Activated T-cell treated with anti-CD3 and anti-CD28 coated beads, Interleukin-2, amount 50 U/mL, for 4 hours (primary cell): Measurements from ENCODE around the gene ESR1. TPM values are rescaled to one million over a fixed set of nuclear protein-coding genes. Genes with fewer than 3 reads are reported as not detected.
"Not testable (repeated sequence)": the region's sequence is repeated elsewhere in the genome, so short reads cannot be mapped to it uniquely, and the experiment has no call there.

Source experiments
- ATAC-seq, 2 donors: fragments of 200-7000 bp; cut with Tn5 transposase; one replicate each; pipeline ENCODE4 v1.10.0; 2021
- DNase-seq: peaks from one replicate; pipeline ENCODE4 v3.0.0-alpha.2; 2020
- H3K27me3 Mint-ChIP-seq: one replicate; pipeline ENCODE4 v1.8.0; 2021; ENCODE audit warnings: low read depth, mixed read lengths
- H3K36me3 Mint-ChIP-seq: one replicate; pipeline ENCODE4 v1.8.0; 2022; ENCODE audit warnings: mixed read lengths; ENCODE audit not compliant: insufficient read depth
- H3K4me1 Mint-ChIP-seq: one replicate; pipeline ENCODE4 v1.8.0; 2021; ENCODE audit warnings: low read depth, mixed read lengths
- H3K4me3 Mint-ChIP-seq: one replicate; pipeline ENCODE4 v1.8.0; 2021; ENCODE audit warnings: mild to moderate bottlenecking, moderate library complexity, mixed read lengths
- H3K9me3 Mint-ChIP-seq: one replicate; pipeline ENCODE4 v1.8.0; 2021; ENCODE audit warnings: mixed read lengths
- total RNA-seq, 3 donors: library from RNA; stranded (reverse); gene quantifications; one replicate each; pipeline ENCODE4 v1.2.1, GENCODE V29; 2021

Gene ESR1
- total RNA-seq, 3 donors from 2014 or later = 0.13 to 0.68 (median 0.54) TPM

- Mint-ChIP-seq H3K9me3 (no peaks in the 10 kb centered on the region), H3K27me3 (no peaks in the 10 kb centered on the region), H3K4me3 (no peak overlapping the region), H3K4me1 (no peaks in the 10 kb centered on the region), H3K36me3 (no peaks in the 10 kb centered on the region)
- DNase-seq (no peak), ATAC-seq (no peak)
Observed at GRCh38 chr6:152053332-152053731, 245.8 kb downstream of the ESR1 start.

DNA sequence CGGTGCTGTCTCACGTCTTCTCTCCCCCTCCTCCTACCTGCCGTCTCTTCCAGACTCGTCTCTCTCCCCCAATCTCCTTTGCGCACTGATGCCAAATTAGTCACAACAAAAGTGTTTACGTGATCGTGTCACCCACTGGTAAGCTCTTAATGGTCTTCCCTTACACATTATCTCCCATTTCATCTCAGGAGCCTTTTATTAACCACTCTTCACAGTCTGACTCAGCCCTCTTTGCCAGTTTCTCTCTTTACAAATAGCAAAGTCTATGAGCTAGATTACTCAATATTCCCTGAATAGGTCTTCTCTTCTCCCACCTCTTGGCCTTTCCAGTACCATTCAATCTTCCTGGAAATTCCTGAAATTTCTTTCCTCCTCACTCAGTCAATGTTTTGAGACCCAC, 247.0 kb downstream of the ESR1 start:
- H3K4me1 Mint-ChIP-seq = no peaks in the 10 kb centered on the region
- H3K4me3 Mint-ChIP-seq = no peak overlapping the region
- no peaks in the 10 kb centered on the region for H3K27me3 Mint-ChIP-seq
- H3K9me3 Mint-ChIP-seq = no peaks in the 10 kb centered on the region
- DNase-seq (no peak), ATAC-seq (no peak)
- no peaks in the 10 kb centered on the region for H3K36me3 Mint-ChIP-seq

GRCh38 chr6:152055517-152055916, 248.0 kb downstream of the ESR1 start:
- H3K36me3 Mint-ChIP-seq = peaks cover 4% of the 10 kb centered on the region
- H3K4me3 Mint-ChIP-seq = no peak overlapping the region
- no peaks in the 10 kb centered on the region for H3K4me1 Mint-ChIP-seq
- ATAC-seq (no peak), DNase-seq (no peak)
- H3K27me3 Mint-ChIP-seq = peaks cover 2% of the 10 kb centered on the region
- no peaks in the 10 kb centered on the region for H3K9me3 Mint-ChIP-seq

- peaks cover 2% of the 10 kb centered on the region for H3K4me1 Mint-ChIP-seq
- no peak for ATAC-seq
- H3K4me3 Mint-ChIP-seq = no peak overlapping the region
- peaks cover 2% of the 10 kb centered on the region for H3K27me3 Mint-ChIP-seq
- no peaks in the 10 kb centered on the region for H3K9me3 Mint-ChIP-seq
- DNase-seq = no peak
- peaks cover 7% of the 10 kb centered on the region for H3K36me3 Mint-ChIP-seq
Observed at GRCh38 chr6:152057832-152058498, 250.5 kb downstream of the ESR1 start.

GRCh38 chr6:152059909-152060308, 252.4 kb downstream of the ESR1 start:
- Mint-ChIP-seq H3K4me3 (no peak overlapping the region), H3K9me3 (no peaks in the 10 kb centered on the region), H3K27me3 (peaks cover 2% of the 10 kb centered on the region), H3K4me1 (peaks cover 4% of the 10 kb centered on the region), H3K36me3 (peaks cover 7% of the 10 kb centered on the region)
- DNase-seq (no peak), ATAC-seq (no peak)

GRCh38 chr6:152062476-152062875, 255.0 kb downstream of the ESR1 start:
- no peak overlapping the region for H3K4me3 Mint-ChIP-seq
- H3K9me3 Mint-ChIP-seq = no peaks in the 10 kb centered on the region
- no peak for ATAC-seq
- H3K4me1 Mint-ChIP-seq = peaks cover 4% of the 10 kb centered on the region
- H3K27me3 Mint-ChIP-seq = peaks cover 2% of the 10 kb centered on the region
- H3K36me3 Mint-ChIP-seq = peaks cover 10% of the 10 kb centered on the region
- DNase-seq = no peak

GRCh38 chr6:152063170-152063921, 255.9 kb downstream of the ESR1 start:
- Mint-ChIP-seq H3K9me3 (no peaks in the 10 kb centered on the region), H3K36me3 (peaks cover 10% of the 10 kb centered on the region), H3K4me3 (no peak overlapping the region), H3K27me3 (peaks cover 2% of the 10 kb centered on the region), H3K4me1 (peaks cover 4% of the 10 kb centered on the region)
- no peak for ATAC-seq
- no peak for DNase-seq

DNA sequence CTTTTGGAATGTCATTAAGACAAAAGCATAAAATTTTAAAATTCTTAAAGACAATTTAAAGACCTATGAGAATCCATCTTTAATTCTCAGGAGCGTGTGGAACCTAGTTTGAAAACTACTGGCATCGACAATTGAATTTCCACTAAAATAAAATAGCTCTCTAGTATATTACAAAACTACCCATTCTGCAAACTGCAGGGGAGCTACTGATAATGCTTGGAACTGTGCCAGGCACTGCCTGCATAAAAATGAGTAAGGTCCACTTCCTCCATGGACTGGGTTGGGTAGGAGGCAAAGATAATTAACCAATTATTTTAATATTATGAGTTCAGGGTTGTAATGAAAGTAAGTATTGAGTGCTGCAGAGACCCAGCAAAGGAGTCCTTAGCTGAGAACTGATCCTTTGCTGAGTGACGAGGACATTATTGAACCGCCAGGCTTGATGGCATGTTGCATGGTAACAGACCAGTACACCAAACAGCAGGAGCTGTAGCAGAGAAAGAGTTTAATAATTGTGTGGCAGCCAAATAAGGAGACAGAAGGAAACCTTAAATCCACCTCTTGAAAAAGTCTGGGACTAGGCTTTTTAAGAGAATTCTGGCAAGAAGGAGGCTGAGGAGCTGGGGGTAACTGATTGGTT, 261.3 kb downstream of the ESR1 start:
- no peak for ATAC-seq
- peaks cover 3% of the 10 kb centered on the region for H3K36me3 Mint-ChIP-seq
- no peak overlapping the region for H3K4me3 Mint-ChIP-seq
- H3K27me3 Mint-ChIP-seq = no peaks in the 10 kb centered on the region
- H3K4me1 Mint-ChIP-seq = no peaks in the 10 kb centered on the region
- H3K9me3 Mint-ChIP-seq = no peaks in the 10 kb centered on the region
- DNase-seq = no peak

DNA sequence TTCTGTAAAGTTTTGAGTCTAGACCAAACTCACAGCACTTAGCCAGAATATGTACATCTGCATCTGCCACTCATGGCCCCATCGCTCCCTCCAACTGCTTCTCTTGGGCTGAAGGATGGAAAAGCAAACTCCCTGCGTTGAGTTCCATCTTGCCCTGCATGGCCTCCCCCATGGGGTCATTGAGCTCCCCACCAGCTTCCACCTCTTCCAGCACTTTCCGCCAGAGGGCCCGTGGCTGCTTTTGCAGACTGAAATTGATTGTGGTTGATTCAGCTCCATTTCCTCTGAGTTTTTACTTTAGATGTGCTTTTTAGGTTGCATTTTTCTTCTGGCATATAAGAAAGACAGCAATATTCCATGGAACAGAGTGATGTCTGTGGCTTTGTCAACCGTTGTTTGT, 263.1 kb downstream of the ESR1 start:
- ATAC-seq = no peak

DNA sequence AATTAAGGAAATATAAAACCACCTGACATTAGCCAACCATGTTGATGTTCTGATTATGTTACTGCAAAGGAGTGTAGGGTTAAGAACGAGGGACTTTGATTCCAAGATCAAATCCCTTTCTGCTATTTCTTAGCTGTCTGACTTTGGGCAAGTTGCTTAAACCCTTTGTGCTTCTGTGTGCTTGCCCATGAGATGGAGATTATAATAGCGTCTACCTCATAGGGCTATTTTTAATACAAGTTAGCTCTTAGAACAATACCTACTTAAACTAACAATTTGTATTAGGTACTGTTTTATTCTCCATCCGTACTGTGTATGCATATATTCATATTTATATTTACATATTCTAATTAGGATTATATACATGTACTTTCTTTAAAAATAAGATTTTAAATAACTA, 263.8 kb downstream of the ESR1 start:
- DNase-seq = no peak
- Mint-ChIP-seq H3K4me1 (no peaks in the 10 kb centered on the region), H3K27me3 (no peaks in the 10 kb centered on the region), H3K9me3 (peaks cover 20% of the 10 kb centered on the region), H3K36me3 (peaks cover 11% of the 10 kb centered on the region), H3K4me3 (no peak overlapping the region)
- no peak for ATAC-seq

More for the DNA sequence above, 263.1 kb downstream of the ESR1 start:
- peaks cover 12% of the 10 kb centered on the region for H3K36me3 Mint-ChIP-seq
- no peak overlapping the region for H3K4me3 Mint-ChIP-seq
- no peaks in the 10 kb centered on the region for H3K4me1 Mint-ChIP-seq
- H3K27me3 Mint-ChIP-seq = no peaks in the 10 kb centered on the region
- H3K9me3 Mint-ChIP-seq = peaks cover 14% of the 10 kb centered on the region
- DNase-seq = no peak

DNA sequence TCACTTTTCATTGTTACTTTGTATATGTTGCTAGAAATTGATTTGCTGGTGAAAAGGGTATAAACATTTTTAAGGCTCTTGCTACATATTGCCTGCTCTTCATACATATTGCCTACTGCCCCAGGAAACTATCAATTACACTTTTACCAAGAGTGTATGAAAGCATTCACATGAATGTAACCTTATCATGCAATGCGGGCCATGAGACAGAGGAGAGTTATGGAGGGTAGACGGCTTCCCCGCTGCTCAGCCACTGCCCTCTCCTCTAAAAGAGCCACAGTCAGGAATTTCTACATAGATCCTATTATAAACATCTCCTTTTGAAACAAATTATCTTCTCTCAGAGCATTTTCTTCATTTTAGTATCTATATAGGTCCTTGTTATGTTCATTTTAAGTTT, 264.4 kb downstream of the ESR1 start:
- no peak overlapping the region for H3K4me3 Mint-ChIP-seq
- H3K4me1 Mint-ChIP-seq = no peaks in the 10 kb centered on the region
- ATAC-seq (no peak), DNase-seq (no peak)
- no peaks in the 10 kb centered on the region for H3K27me3 Mint-ChIP-seq
- peaks cover 25% of the 10 kb centered on the region for H3K9me3 Mint-ChIP-seq
- H3K36me3 Mint-ChIP-seq = peaks cover 14% of the 10 kb centered on the region

- Mint-ChIP-seq H3K36me3 (peaks cover 14% of the 10 kb centered on the region), H3K9me3 (peaks cover 34% of the 10 kb centered on the region)
- ATAC-seq, H3K4me1 Mint-ChIP-seq, H3K4me3 Mint-ChIP-seq, DNase-seq, H3K27me3 Mint-ChIP-seq: not testable (repeated sequence)
Observed at GRCh38 chr6:152076242-152076641, 268.8 kb downstream of the ESR1 start.

- Mint-ChIP-seq H3K27me3 (peaks cover 7% of the 10 kb centered on the region), H3K4me1 (no peaks in the 10 kb centered on the region), H3K36me3 (peaks cover 14% of the 10 kb centered on the region), H3K4me3 (no peak overlapping the region), H3K9me3 (peaks cover 36% of the 10 kb centered on the region)
- ATAC-seq (no peak), DNase-seq (no peak)
Observed at GRCh38 chr6:152078001-152078400, 270.5 kb downstream of the ESR1 start.

- ATAC-seq = no peak
- H3K9me3 Mint-ChIP-seq = peaks cover 36% of the 10 kb centered on the region
- no peak for DNase-seq
- H3K27me3 Mint-ChIP-seq = peaks cover 7% of the 10 kb centered on the region
- H3K4me3 Mint-ChIP-seq = no peak overlapping the region
- no peaks in the 10 kb centered on the region for H3K4me1 Mint-ChIP-seq
- H3K36me3 Mint-ChIP-seq = peaks cover 14% of the 10 kb centered on the region
Observed at GRCh38 chr6:152078804-152079203, 271.3 kb downstream of the ESR1 start.
